Esophagus muscularis mucosa (tissue), 3 donors: Measurements from ENCODE around the gene LYPD6B.

Experiments used
- POLR2A ChIP-seq: fragments of 450-650 bp; IDR thresholded peaks from one replicate; pipeline ENCODE4 v1.6.1; 2017; ENCODE audit warnings: antibody characterized with exemption, moderate library complexity, mild to moderate bottlenecking, low read depth
- TF ChIP-seq, protein P1 (sequence below), 3 experiments: fragments of 200-600 bp in 2 of 3; fragments of 450-650 bp in 1 of 3; sonication (generic) in 2 of 3; IDR thresholded peaks; one replicate each; pipeline ENCODE4 v1.5.1; 2017 to 2019; ENCODE audit warnings: antibody characterized with exemption in 3 of 3, mild to moderate bottlenecking in 2 of 3, moderate library complexity in 1 of 3

- TF ChIP-seq, protein P1, sequence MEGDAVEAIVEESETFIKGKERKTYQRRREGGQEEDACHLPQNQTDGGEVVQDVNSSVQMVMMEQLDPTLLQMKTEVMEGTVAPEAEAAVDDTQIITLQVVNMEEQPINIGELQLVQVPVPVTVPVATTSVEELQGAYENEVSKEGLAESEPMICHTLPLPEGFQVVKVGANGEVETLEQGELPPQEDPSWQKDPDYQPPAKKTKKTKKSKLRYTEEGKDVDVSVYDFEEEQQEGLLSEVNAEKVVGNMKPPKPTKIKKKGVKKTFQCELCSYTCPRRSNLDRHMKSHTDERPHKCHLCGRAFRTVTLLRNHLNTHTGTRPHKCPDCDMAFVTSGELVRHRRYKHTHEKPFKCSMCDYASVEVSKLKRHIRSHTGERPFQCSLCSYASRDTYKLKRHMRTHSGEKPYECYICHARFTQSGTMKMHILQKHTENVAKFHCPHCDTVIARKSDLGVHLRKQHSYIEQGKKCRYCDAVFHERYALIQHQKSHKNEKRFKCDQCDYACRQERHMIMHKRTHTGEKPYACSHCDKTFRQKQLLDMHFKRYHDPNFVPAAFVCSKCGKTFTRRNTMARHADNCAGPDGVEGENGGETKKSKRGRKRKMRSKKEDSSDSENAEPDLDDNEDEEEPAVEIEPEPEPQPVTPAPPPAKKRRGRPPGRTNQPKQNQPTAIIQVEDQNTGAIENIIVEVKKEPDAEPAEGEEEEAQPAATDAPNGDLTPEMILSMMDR (IDR thresholded peaks at IDR 0.05) = no peak
- no peak for TF ChIP-seq POLR2A
These were observed 86.7 kb downstream of the LYPD6B start for GRCh38 chr2:149125031-149125725.
